HEK293 (cell line): ENCODE measurements around the gene CFAP97D2.
A peak's percentile ranks its signal among the peaks of the same experiment; 100 is the strongest.

Experiments
- CTCF ChIA-PET: fragments of 350-600 bp; formaldehyde crosslinking; extraction: SDS; loops from one replicate; lab custom pipeline; 2021; ENCODE audit warnings: antibody characterized with exemption; lab: Yijun Ruan, JAX
- POLR2A ChIA-PET: fragments of 300-600 bp; formaldehyde crosslinking; extraction: SDS; loops from one replicate; lab custom pipeline; 2020; ENCODE audit warnings: antibody characterized with exemption, inconsistent platforms; lab: Yijun Ruan, JAX
- H3K27ac ChIP-seq: fragments of 200-500 bp; sonication (Bioruptor generic); 2 replicates; pipeline ENCODE4 v1.5.1; 2014; ENCODE audit warnings: low read depth, low read length, control low read depth, inconsistent platforms; ENCODE audit errors: extremely low read depth
- H3K36me3 ChIP-seq, 2 experiments: fragments of 200-500 bp in 1 of 2; sonication (Bioruptor generic) in 1 of 2; 1 replicate in 1 of 2; 2 replicates in 1 of 2; pipeline ENCODE4 v1.5.1; 2014 to 2017; ENCODE audit warnings: inconsistent platforms in 2 of 2, low read length in 2 of 2; ENCODE audit not compliant: control insufficient read depth in 2 of 2, insufficient read depth in 1 of 2
- H3K4me1 ChIP-seq: fragments of 200-500 bp; sonication (Bioruptor generic); 2 replicates; pipeline ENCODE4 v1.5.1; 2014; ENCODE audit warnings: mild to moderate bottlenecking, low read length, inconsistent platforms; ENCODE audit not compliant: control insufficient read depth, insufficient read depth
- H3K4me3 ChIP-seq: 2 replicates; pipeline ENCODE4 v1.5.1; 2011; ENCODE audit warnings: low read depth, mild to moderate bottlenecking, control low read depth, low read length, moderate library complexity
- H3K9me3 ChIP-seq: fragments of 200-500 bp; sonication (Bioruptor generic); 2 replicates; pipeline ENCODE4 v1.5.1; 2014; ENCODE audit warnings: low read depth, low read length, inconsistent platforms; ENCODE audit not compliant: control insufficient read depth, insufficient read depth
- BCL11B ChIP-seq: fragments of 450-650 bp; formaldehyde crosslinking; IDR thresholded peaks from 2 replicates; pipeline ENCODE4 v1.5.1; 2016; ENCODE audit warnings: low read depth, missing biosample characterization, missing genetic modification characterization
- MEIS1 ChIP-seq: sonication (generic); formaldehyde crosslinking; IDR thresholded peaks from 2 replicates; pipeline ENCODE4 v1.8.1; 2022; ENCODE audit warnings: missing genetic modification reagents, mild to moderate bottlenecking, borderline replicate concordance
- SCRT2 ChIP-seq: fragments of 450-650 bp; formaldehyde crosslinking; IDR thresholded peaks from 2 replicates; pipeline ENCODE4 v1.5.1; 2016; ENCODE audit warnings: missing biosample characterization, missing genetic modification characterization
- SP3 ChIP-seq: fragments of 450-650 bp; formaldehyde crosslinking; IDR thresholded peaks from 2 replicates; pipeline ENCODE4 v1.5.1; 2016; ENCODE audit warnings: missing biosample characterization, missing genetic modification characterization
- ZFP37 ChIP-seq: fragments of 450-650 bp; formaldehyde crosslinking; IDR thresholded peaks from 2 replicates; pipeline ENCODE4 v1.5.1; 2016; ENCODE audit warnings: missing biosample characterization, missing genetic modification characterization
- ZFP69B ChIP-seq: fragments of 450-650 bp; formaldehyde crosslinking; IDR thresholded peaks from 2 replicates; pipeline ENCODE4 v1.5.1; 2016; ENCODE audit warnings: missing biosample characterization, missing genetic modification characterization
- ZNF146 ChIP-seq: fragments of 450-650 bp; formaldehyde crosslinking; IDR thresholded peaks from 2 replicates; pipeline ENCODE4 v1.5.1; 2016; ENCODE audit warnings: missing biosample characterization, missing genetic modification characterization
- ZNF2 ChIP-seq: fragments of 450-650 bp; formaldehyde crosslinking; IDR thresholded peaks from 2 replicates; pipeline ENCODE4 v1.5.1; 2016; ENCODE audit warnings: missing biosample characterization, missing genetic modification characterization
- ZNF214 ChIP-seq: fragments of 450-650 bp; formaldehyde crosslinking; IDR thresholded peaks from 2 replicates; pipeline ENCODE4 v1.5.1; 2017; ENCODE audit warnings: missing biosample characterization, mild to moderate bottlenecking, missing genetic modification characterization, borderline replicate concordance
- ZNF221 ChIP-seq: fragments of 450-650 bp; formaldehyde crosslinking; IDR thresholded peaks from 2 replicates; pipeline ENCODE4 v1.5.1; 2017; ENCODE audit warnings: missing biosample characterization, missing genetic modification characterization, borderline replicate concordance
- ZNF223 ChIP-seq: fragments of 450-650 bp; formaldehyde crosslinking; IDR thresholded peaks from 2 replicates; pipeline ENCODE4 v1.5.1; 2016; ENCODE audit warnings: missing biosample characterization, missing genetic modification characterization
- ZNF239 ChIP-seq: fragments of 450-650 bp; formaldehyde crosslinking; IDR thresholded peaks from 2 replicates; pipeline ENCODE4 v1.5.1; 2016; ENCODE audit warnings: missing biosample characterization, missing genetic modification characterization
- ZNF24 ChIP-seq: fragments of 450-650 bp; formaldehyde crosslinking; IDR thresholded peaks from 2 replicates; pipeline ENCODE4 v1.5.1; 2016; ENCODE audit warnings: missing biosample characterization, missing genetic modification characterization
- ZNF280D ChIP-seq: fragments of 450-650 bp; formaldehyde crosslinking; IDR thresholded peaks from 2 replicates; pipeline ENCODE4 v1.5.1; 2016; ENCODE audit warnings: missing biosample characterization, missing genetic modification characterization
- ZNF302 ChIP-seq: fragments of 450-650 bp; formaldehyde crosslinking; IDR thresholded peaks from 2 replicates; pipeline ENCODE4 v1.5.1; 2016; ENCODE audit warnings: missing biosample characterization, missing genetic modification characterization, low read depth
- ZNF335 ChIP-seq: fragments of 450-650 bp; formaldehyde crosslinking; conservative IDR thresholded peaks from 2 replicates; pipeline ENCODE4 v1.5.1; 2016; ENCODE audit warnings: missing biosample characterization, missing genetic modification characterization
- ZNF362 ChIP-seq: fragments of 450-650 bp; formaldehyde crosslinking; IDR thresholded peaks from 2 replicates; pipeline ENCODE4 v1.5.1; 2016; ENCODE audit warnings: missing biosample characterization, missing genetic modification characterization
- ZNF416 ChIP-seq: fragments of 450-650 bp; formaldehyde crosslinking; IDR thresholded peaks from 2 replicates; pipeline ENCODE4 v1.5.1; 2016; ENCODE audit warnings: missing biosample characterization, missing genetic modification characterization
- ZNF473 ChIP-seq: fragments of 450-650 bp; formaldehyde crosslinking; IDR thresholded peaks from 2 replicates; pipeline ENCODE4 v1.5.1; 2017; ENCODE audit warnings: missing biosample characterization, missing genetic modification characterization
- ZNF521 ChIP-seq: fragments of 450-650 bp; formaldehyde crosslinking; IDR thresholded peaks from 2 replicates; pipeline ENCODE4 v1.5.1; 2017; ENCODE audit warnings: missing biosample characterization, mild to moderate bottlenecking, missing genetic modification characterization
- ZNF792 ChIP-seq: fragments of 450-650 bp; formaldehyde crosslinking; IDR thresholded peaks from 2 replicates; pipeline ENCODE4 v1.5.1; 2016; ENCODE audit warnings: missing biosample characterization, missing genetic modification characterization
- ZNF843 ChIP-seq: fragments of 450-650 bp; formaldehyde crosslinking; IDR thresholded peaks from 2 replicates; pipeline ENCODE4 v1.5.1; 2016; ENCODE audit warnings: missing biosample characterization, missing genetic modification characterization
- ZSCAN4 ChIP-seq: fragments of 450-650 bp; formaldehyde crosslinking; IDR thresholded peaks from 2 replicates; pipeline ENCODE4 v1.5.1; 2017; ENCODE audit warnings: missing biosample characterization, missing genetic modification characterization

CFAP97D2 gene

GRCh38 chr13:114145722-114146121 is 33.3 kb upstream of the CFAP97D2 start:
- POLR2A ChIA-PET: no interaction called here
- no peak for TF ChIP-seq ZNF473
- H3K36me3 ChIP-seq: no peaks in the 10 kb centered on the region

GRCh38 chr13:114146173-114146572 is 32.9 kb upstream of the CFAP97D2 start:
- H3K4me1 ChIP-seq: no peaks in the 10 kb centered on the region
- no peak overlapping the region for H3K27ac ChIP-seq
- TF ChIP-seq ZNF521: no peak
- no peak for TF ChIP-seq MEIS1
- TF ChIP-seq ZNF362 (tag by site-specific recombination): no peak
- no peak for TF ChIP-seq ZNF223 (tag by site-specific recombination)
- no peak for TF ChIP-seq ZFP69B (tag by site-specific recombination)
- TF ChIP-seq ZNF280D: no peak
- TF ChIP-seq BCL11B (tag by site-specific recombination): no peak
- TF ChIP-seq ZNF416 (tag by site-specific recombination): no peak
- no peak for TF ChIP-seq ZNF2 (tag by site-specific recombination)
- no peak for TF ChIP-seq ZNF24 (tag by site-specific recombination)
- TF ChIP-seq ZNF843 (tag by site-specific recombination): no peak
- no peak for TF ChIP-seq ZNF335 (tag by site-specific recombination)
- no peak for TF ChIP-seq ZNF221 (tag by site-specific recombination)
- no peak for TF ChIP-seq ZNF792
- TF ChIP-seq ZNF214: no peak
- TF ChIP-seq ZNF302 (tag by site-specific recombination): no peak
- TF ChIP-seq ZNF146 (tag by site-specific recombination): no peak
- no peak for TF ChIP-seq ZNF239
- TF ChIP-seq SCRT2 (tag by site-specific recombination): no peak
- no peak for TF ChIP-seq ZFP37 (tag by site-specific recombination)
- TF ChIP-seq, all 188 proteins: peak for 0
- H3K4me3 ChIP-seq: no peak overlapping the region
- POLR2A ChIA-PET: no interaction called here
- CTCF ChIA-PET: no interaction called here
- H3K36me3 ChIP-seq: no peaks in the 10 kb centered on the region
- no peaks in the 10 kb centered on the region for H3K9me3 ChIP-seq

More at GRCh38 chr13:114145722-114146121, 33.3 kb upstream of the CFAP97D2 start:
- CTCF ChIA-PET: no interaction called here
- H3K27ac ChIP-seq: no peak overlapping the region
- H3K4me3 ChIP-seq: no peak overlapping the region
- H3K9me3 ChIP-seq: no peaks in the 10 kb centered on the region
- H3K4me1 ChIP-seq: no peaks in the 10 kb centered on the region

GRCh38 chr13:114146629-114147028 is 32.4 kb upstream of the CFAP97D2 start:
- H3K27ac ChIP-seq: no peak overlapping the region
- ChIA-PET POLR2A (no interaction called here), CTCF (no interaction called here)
- H3K4me3 ChIP-seq: no peak overlapping the region
- no peaks in the 10 kb centered on the region for H3K9me3 ChIP-seq
- 0 out of 2 replicates have a peak, but pooled peaks have one; percentile 24 for TF ChIP-seq ZSCAN4 (tag by site-specific recombination)
- no peak for TF ChIP-seq SP3
- no peaks in the 10 kb centered on the region for H3K4me1 ChIP-seq
- H3K36me3 ChIP-seq: no peaks in the 10 kb centered on the region
